Measurements from ENCODE around the gene FMNL2. TPM values are rescaled to one million over a fixed set of nuclear protein-coding genes. Genes with fewer than 3 reads are reported as not detected.

The FMNL2 gene
- total RNA-seq, 1 experiment from 2014 or later, result 33.6 TPM

GRCh38 chr2:152441961-152442360, 107.0 kb downstream of the FMNL2 start:
- Histone ChIP-seq H3K27me3 (ENCODE audit: control insufficient read depth, insufficient read depth, low read length) (no peaks in the 10 kb centered on the region), H3K4me3 (ENCODE audit: low read depth in 2 of 2, low read length in 2 of 2) (no peak overlapping the region), H3K4me1 (ENCODE audit: control insufficient read depth, insufficient read depth, low read length) (peaks cover 7% of the 10 kb centered on the region; the same call in 1 of the 2 replicates), H3K9me3 (ENCODE audit: control insufficient read depth, insufficient read depth, low read depth, low read length) (no peaks in the 10 kb centered on the region), H3K36me3 (ENCODE audit: control insufficient read depth, insufficient read depth, low read length) (no peaks in the 10 kb centered on the region), H3K27ac (ENCODE audit: low read length) (no peak overlapping the region)
- in situ Hi-C loops (cut with HindIII; ENCODE audit: low pct_unique_long_range_greater_than_20kb, low sequenced_read_pairs) (no loop called here), intact Hi-C loops (cut with micrococcal nuclease; ENCODE audit: unreplicated experiment) (no loop called here)
- TF ChIP-seq, protein P1, sequence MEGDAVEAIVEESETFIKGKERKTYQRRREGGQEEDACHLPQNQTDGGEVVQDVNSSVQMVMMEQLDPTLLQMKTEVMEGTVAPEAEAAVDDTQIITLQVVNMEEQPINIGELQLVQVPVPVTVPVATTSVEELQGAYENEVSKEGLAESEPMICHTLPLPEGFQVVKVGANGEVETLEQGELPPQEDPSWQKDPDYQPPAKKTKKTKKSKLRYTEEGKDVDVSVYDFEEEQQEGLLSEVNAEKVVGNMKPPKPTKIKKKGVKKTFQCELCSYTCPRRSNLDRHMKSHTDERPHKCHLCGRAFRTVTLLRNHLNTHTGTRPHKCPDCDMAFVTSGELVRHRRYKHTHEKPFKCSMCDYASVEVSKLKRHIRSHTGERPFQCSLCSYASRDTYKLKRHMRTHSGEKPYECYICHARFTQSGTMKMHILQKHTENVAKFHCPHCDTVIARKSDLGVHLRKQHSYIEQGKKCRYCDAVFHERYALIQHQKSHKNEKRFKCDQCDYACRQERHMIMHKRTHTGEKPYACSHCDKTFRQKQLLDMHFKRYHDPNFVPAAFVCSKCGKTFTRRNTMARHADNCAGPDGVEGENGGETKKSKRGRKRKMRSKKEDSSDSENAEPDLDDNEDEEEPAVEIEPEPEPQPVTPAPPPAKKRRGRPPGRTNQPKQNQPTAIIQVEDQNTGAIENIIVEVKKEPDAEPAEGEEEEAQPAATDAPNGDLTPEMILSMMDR (IDR thresholded peaks at IDR 0.05), result peak; percentile 17; the same call in 1 of the 2 replicates
- no peak for TF ChIP-seq SIN3A (IDR thresholded peaks at IDR 0.05; ENCODE audit: borderline replicate concordance, insufficient read depth, low read depth, low read length)
- POLR2A ChIA-PET, result no interaction called here
- DNase-seq (ENCODE audit: low read depth, low spot score) (no peak), ATAC-seq (no peak)
- BruUV-seq (replicated peaks), result no TSS peak
- CTCF ChIA-PET, result no interaction called here

DNA sequence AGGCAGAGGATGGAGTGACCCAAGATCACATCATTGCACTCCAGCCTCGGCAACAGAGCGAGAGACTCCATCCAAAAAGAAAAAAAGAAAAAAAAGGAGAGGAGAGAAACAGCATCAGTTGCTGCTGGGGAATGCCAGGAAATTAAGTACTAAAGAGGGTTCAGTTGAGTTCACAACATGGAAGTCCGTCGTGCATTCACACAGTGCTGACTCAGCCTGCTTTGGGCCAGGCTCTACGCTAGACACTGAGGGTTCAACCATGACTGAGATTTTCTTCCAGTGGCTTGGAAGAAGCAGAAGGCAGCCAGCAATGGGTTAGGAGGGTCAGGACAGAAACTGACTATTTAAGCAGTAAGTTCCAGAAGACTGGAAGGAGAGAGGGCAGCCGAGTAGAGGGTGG, 108.8 kb downstream of the FMNL2 start:
- in situ Hi-C loops (cut with HindIII; ENCODE audit: low pct_unique_long_range_greater_than_20kb, low sequenced_read_pairs) (no loop called here), intact Hi-C loops (cut with micrococcal nuclease; ENCODE audit: unreplicated experiment) (no loop called here)
- Histone ChIP-seq H3K9me3 (ENCODE audit: control insufficient read depth, insufficient read depth, low read depth, low read length) (no peaks in the 10 kb centered on the region), H3K36me3 (ENCODE audit: control insufficient read depth, insufficient read depth, low read length) (no peaks in the 10 kb centered on the region), H3K4me1 (ENCODE audit: control insufficient read depth, insufficient read depth, low read length) (peaks cover 7% of the 10 kb centered on the region; the same call in 1 of the 2 replicates), H3K27me3 (ENCODE audit: control insufficient read depth, insufficient read depth, low read length) (no peaks in the 10 kb centered on the region), H3K4me3 (ENCODE audit: low read depth in 2 of 2, low read length in 2 of 2) (no peak overlapping the region), H3K27ac (ENCODE audit: low read length) (no peak overlapping the region)
- DNase-seq (ENCODE audit: low read depth, low spot score) (no peak), ATAC-seq (no peak)
- BruUV-seq (replicated peaks), result no TSS peak
- POLR2A ChIA-PET, result no interaction called here
- TF ChIP-seq, protein P1 (IDR thresholded peaks at IDR 0.05), result no peak
- no peak for TF ChIP-seq TCF7L2 (IDR thresholded peaks at IDR 0.05; ENCODE audit: low read depth, low read length)
- no peak for TF ChIP-seq SIN3A (IDR thresholded peaks at IDR 0.05; ENCODE audit: borderline replicate concordance, insufficient read depth, low read depth, low read length)
- TF ChIP-seq POLR2AphosphoS5 (IDR thresholded peaks at IDR 0.05; ENCODE audit: low read depth, low read length), result no peak
- no peak for TF ChIP-seq REST (IDR thresholded peaks at IDR 0.05; ENCODE audit: insufficient read depth in 1 of 2, low read depth in 2 of 2, low read length in 1 of 2)
- CTCF ChIA-PET, result no interaction called here

All from Panc1 (cell line).